Measurements from ENCODE around the gene POLR3GL. TPM values are rescaled to one million over a fixed set of nuclear protein-coding genes. Genes with fewer than 3 reads are reported as not detected.
A peak's percentile ranks its signal among the peaks of the same experiment; 100 is the strongest.

The POLR3GL gene
- total RNA-seq, 1 experiment from 2014 or later, result 10.6 TPM

GRCh38 chr1:145994391-145995120, 30.1 kb downstream of the POLR3GL start:
- Histone ChIP-seq H3K27ac (no peak overlapping the region), H3K36me3 (ENCODE audit: low read depth) (peaks cover 36% of the 10 kb centered on the region), H3F3A (ENCODE audit: insufficient read depth, low read depth) (peaks cover 74% of the 10 kb centered on the region), H4K20me1 (ENCODE audit: insufficient read depth) (peaks cover 41% of the 10 kb centered on the region), H3K79me2 (ENCODE audit: low read depth) (peaks cover 40% of the 10 kb centered on the region), H3K4me3 (peak overlapping the region; percentile 93), H3K9me2 (ENCODE audit: insufficient read depth) (no peaks in the 10 kb centered on the region), H3K27me3 (ENCODE audit: insufficient read depth, low read depth) (no peaks in the 10 kb centered on the region), H3K4me2 (peak overlapping the region; percentile 91), H2AFZ (no peak overlapping the region), H3K4me1 (replicated peaks; ENCODE audit: insufficient read depth) (peaks cover 69% of the 10 kb centered on the region), H3K9me3 (ENCODE audit: insufficient read depth, low read depth) (no peaks in the 10 kb centered on the region)
- BruUV-seq (replicated peaks), result no TSS peak
- intact Hi-C loops (cut with micrococcal nuclease; ENCODE audit: unreplicated experiment), result loop anchor here (2.0 kb wide), 1 partner anchor 32 kb away; no protein-coding TSS in a partner anchor
- CTCF ChIA-PET, result interaction anchor here (0.6 kb wide), 1 partner anchor 10 kb away, joined by 3 read pairs; no protein-coding TSS in a partner anchor
- POLR2A ChIA-PET (ENCODE audit: unreplicated experiment), result interaction anchor here (0.6 to 0.7 kb wide), 3 partner anchors 9 to 79 kb away, joined by 3 read pairs; no protein-coding TSS in a partner anchor
- no peak for DNase-seq
- TF ChIP-seq CTCF (conservative IDR thresholded peaks at IDR 0.05) (no peak), EZH2 (IDR thresholded peaks at IDR 0.05; ENCODE audit: low read depth) (no peak)

- CTCF ChIA-PET, result no interaction called here
- H3K4me2 ChIP-seq, result peak overlapping the region; percentile 91
Observed at GRCh38 chr1:145995148-145995881, 30.8 kb downstream of the POLR3GL start.

More at GRCh38 chr1:145995148-145995881, 30.8 kb downstream of the POLR3GL start:
- Histone ChIP-seq H4K20me1 (ENCODE audit: insufficient read depth) (peaks cover 41% of the 10 kb centered on the region), H3K4me1 (replicated peaks; ENCODE audit: insufficient read depth) (peaks cover 75% of the 10 kb centered on the region), H3K9me3 (ENCODE audit: insufficient read depth, low read depth) (no peaks in the 10 kb centered on the region), H3F3A (ENCODE audit: insufficient read depth, low read depth) (peaks cover 75% of the 10 kb centered on the region), H3K27me3 (ENCODE audit: insufficient read depth, low read depth) (no peaks in the 10 kb centered on the region), H3K79me2 (ENCODE audit: low read depth) (peaks cover 40% of the 10 kb centered on the region), H3K36me3 (ENCODE audit: low read depth) (peaks cover 36% of the 10 kb centered on the region), H3K27ac (peak overlapping the region; percentile 78), H3K4me3 (peak overlapping the region; percentile 93), H3K9me2 (ENCODE audit: insufficient read depth) (no peaks in the 10 kb centered on the region), H2AFZ (no peak overlapping the region)
- DNase-seq, result no peak
- TF ChIP-seq EZH2 (IDR thresholded peaks at IDR 0.05; ENCODE audit: low read depth), result no peak
- TF ChIP-seq CTCF (conservative IDR thresholded peaks at IDR 0.05), result no peak
- BruUV-seq (replicated peaks), result no TSS peak
- POLR2A ChIA-PET (ENCODE audit: unreplicated experiment), result no interaction called here
- intact Hi-C loops (cut with micrococcal nuclease; ENCODE audit: unreplicated experiment), result loop anchor here (2.0 kb wide), 1 partner anchor 33 kb away; no protein-coding TSS in a partner anchor

Measured in PC-9 (cell line).